ENCODE data around the gene SIN3A.
A peak's percentile ranks its signal among the peaks of the same experiment; 100 is the strongest.
"Not testable (repeated sequence)": the region's sequence is repeated elsewhere in the genome, so short reads cannot be mapped to it uniquely, and the experiment has no call there.

SIN3A gene

GRCh38 chr15:75383986-75384385, 67.5 kb downstream of the SIN3A start:
- not testable (repeated sequence) for DNase-seq (ENCODE audit: low read depth in 3 of 3, low spot score in 1 of 3)

DNA sequence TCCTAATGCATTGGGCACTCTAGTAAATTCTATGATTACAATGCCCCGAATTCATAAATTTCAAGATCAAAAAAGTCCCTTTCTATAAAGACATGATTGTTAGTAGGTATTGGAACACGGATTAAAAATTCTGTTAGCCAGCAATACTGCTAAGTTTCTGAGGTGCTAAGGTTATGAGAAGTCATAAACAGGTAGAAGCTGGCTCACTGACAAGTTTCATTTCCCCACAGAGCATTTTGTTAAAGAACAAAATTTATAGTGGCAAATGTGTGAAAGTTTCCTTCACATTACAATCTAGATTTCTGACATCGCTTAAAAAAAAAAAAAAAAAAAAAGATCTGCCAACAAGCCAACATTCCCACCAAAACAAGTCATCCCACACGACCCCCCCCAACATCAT, 70.7 kb downstream of the SIN3A start:
- no peak for DNase-seq (ENCODE audit: low read depth in 3 of 3, low spot score in 1 of 3)

GRCh38 chr15:75371901-75372688, 79.4 kb downstream of the SIN3A start:
- DNase-seq (ENCODE audit: low read depth in 3 of 3, low spot score in 1 of 3) = no peak

DNA sequence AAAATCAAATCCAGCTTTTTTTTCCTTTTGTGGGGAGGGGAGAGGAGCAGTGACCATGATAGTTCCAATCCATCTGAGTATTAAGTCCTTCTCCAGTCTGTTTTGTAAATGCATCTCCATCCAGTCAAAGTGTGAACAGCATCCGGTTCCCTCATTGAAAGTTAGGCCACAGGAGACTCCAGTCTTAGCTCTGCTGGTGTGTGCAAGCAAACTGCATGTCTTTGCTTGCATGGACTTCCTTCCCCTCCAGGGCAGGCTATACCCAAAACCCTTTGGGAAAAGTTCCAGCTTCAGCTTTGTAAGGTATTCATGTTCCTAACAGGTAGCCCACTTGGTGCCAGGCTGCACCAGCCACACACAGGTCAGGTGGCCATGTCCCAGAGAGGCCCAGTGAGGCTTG, 80.0 kb downstream of the SIN3A start:
- no peak for DNase-seq (ENCODE audit: low read depth in 3 of 3, low spot score in 1 of 3)

DNA sequence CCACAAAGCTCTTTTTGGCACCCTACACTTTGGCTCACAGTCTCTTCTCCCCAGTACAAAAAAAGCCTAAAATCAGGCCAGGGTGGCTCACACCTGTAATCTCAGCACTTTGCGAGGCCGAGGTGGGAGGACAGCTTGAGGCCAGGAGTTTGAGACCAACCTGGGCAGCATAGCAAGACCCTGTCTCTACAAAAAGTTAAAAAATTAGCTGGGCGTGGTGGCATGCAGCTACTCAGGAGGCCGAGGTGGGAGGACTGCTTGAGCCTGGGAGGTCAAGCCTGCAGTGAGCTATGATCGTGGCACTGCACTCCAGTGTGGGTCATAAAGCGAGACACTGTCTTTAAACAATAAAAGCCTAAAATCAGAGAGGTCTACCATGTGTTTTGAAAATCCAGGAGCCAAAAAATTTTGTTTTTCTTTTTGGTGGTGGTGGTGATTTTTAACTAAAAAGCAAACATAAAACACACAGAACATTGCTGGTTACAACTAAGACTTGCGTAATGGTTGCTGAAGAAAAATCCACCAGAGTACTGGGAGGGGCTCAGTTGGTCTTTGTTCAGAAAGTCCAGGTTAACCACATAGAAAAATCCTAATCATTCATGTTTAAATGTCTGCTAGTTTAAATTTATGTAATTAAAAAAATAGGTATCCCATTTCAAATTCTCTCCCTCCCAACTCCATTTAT, 81.5 kb downstream of the SIN3A start:
- DNase-seq (ENCODE audit: low read depth in 3 of 3, low spot score in 1 of 3) = no peak

DNA sequence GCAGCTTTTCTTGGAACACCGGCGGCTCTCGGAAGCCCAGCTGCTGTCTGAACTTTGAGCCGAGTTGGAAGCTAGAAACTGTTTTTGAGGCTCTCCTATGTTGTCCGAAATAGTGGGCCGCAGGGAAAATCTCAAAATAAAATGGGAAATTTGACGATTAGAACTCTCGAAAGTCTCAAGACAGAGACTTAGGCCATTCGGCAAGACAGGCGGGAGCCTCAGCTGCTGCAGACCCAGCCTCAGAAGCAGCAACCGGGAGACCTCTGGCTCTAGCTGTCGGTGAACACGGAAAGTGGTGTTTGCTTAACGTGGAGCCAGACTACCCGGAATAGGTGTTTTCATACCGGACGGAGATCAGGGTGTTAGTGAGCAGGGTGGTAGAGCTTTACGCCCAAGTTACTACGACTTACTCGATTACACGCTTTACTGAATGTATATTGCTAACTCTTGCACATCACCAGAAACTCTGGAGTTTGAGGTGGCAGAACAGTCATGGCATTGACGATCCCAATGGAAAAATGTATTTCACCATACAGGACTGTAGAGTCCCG, 82.7 kb downstream of the SIN3A start:
- DNase-seq (ENCODE audit: low read depth in 3 of 3, low spot score in 1 of 3) = no peak

DNA sequence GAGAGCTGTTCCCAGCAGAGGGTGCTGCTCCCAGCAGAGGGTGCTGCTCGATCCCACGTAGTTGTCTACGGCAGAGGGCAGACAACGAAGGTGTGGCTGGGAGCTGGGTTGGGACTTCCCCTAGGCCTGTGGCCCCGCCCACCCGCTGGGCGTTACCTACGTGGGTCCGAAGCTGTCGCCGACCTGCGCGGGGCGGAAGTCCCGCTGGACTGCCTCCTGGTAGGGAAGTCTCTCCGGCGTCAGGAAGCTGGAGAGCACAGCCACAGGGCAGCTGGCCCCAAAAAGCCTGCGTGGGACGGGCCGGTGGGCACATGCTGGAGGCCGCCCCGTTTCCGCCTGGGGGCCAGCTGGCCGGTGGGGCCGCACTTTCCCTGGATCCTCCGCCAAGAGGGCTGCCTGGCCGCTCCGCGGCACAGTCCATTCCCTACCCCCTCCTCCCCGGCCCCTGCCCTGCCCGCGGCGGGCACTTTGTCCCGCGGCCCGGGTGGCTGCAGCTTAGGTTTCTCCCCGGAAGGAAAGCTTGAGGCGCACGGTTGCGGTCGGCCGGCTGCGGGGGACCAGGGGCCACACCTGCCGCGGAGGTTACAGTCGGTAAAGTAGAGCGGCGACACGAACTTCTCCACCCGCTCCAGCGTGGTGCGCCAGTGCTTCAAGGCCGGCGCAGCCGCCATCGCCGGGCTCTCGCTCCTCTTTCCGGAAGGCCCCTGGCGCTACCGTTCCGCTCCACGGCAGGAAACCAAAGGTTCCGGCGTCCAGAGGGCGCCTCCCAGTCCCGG, 83.4 kb downstream of the SIN3A start, which contains the start of gene MAN2C1:
TSS of gene MAN2C1 (minus strand) at position 695 of the 776 bp plus-strand sequence. CDS start at position 671, 24 bp downstream.
- DNase-seq (ENCODE audit: low read depth in 3 of 3, low spot score in 1 of 3) = peak; percentile 74 to 91 (median 83)

DNA sequence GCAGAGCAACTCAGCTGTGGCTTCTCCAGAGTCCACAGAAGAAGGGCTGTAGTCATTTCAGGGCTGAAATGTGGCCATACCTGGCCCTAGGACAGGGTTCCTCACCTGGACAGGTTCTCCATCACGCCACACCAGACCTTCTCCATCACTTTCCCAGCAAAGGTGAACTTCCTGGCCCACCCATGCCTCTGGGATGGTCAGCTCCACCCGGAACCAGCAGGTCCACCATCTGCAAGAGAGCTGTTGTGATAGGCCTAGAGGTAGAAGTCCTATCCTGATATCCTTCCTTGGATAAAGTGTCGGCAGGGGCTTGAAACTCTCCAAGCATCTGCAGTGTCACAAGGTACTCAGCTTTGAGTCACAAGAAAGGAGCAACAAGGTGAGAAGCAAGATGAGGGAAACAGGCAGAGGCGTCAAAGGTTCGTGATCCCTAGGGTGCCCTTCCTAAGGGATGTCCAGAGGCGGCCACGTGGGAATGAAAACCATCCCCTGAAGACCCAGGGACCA, 84.0 kb downstream of the SIN3A start:
- no peak for DNase-seq (ENCODE audit: low read depth in 3 of 3, low spot score in 1 of 3)

DNA sequence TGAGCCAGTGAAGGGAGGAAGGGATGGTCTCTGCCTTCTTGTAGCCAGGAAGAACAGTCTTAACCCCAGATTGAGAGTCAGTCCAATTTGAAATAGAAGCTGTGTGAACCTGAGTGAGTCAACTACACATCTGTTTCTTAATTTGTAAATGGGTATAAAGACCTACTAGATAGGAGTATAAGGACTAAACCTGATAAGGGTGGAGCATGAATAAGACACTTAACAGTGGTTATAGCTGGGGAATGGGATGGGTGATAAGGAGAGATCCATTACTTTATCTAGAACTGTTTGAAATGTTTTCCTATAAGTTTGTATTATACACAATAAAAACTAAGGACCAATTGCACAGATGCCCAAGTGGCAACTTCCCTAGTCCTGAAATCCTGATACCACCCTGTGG, 84.5 kb downstream of the SIN3A start:
- no peak for DNase-seq (ENCODE audit: low read depth in 3 of 3, low spot score in 1 of 3)

DNA sequence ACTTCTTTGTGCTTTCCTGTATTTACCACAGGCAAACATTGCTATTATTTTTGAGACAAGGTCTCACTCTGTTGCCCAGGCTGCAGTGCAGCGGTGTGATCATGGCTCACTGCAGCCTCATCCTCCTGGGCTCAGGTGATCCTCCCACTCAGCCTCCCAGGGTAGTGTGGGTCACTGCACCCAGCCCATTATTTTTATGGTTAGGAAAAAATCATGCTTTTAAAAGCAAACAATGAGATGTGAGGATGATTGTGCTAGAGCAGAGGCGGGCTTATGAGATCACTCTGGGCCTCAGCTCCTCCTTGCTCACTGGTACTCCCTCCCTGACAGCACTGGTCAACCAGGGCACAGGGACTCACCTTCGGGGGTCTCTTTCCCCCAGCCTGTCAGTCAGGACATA, 85.3 kb downstream of the SIN3A start:
- no peak for DNase-seq (ENCODE audit: low read depth in 3 of 3, low spot score in 1 of 3)

DNA sequence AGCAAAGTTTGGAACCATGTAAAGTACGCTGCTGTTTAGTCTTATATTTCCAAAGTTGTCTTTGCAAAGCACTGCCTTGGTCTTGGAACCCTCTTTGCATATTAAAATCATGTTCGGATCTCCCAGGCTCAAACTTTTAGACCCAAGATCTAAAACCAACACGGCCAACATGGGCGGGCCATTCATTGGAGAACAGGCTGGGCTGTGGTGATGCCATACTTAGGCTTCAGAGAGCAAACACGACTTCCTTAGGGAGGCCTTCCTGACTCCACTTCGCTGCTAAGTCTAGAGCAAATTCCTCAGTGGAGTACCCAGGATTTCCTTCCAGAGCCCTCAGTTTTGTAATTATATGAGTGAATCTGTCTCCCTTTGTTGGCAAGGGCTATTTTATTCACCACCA, 86.6 kb downstream of the SIN3A start:
- no peak for DNase-seq (ENCODE audit: low read depth in 3 of 3, low spot score in 1 of 3)

DNA sequence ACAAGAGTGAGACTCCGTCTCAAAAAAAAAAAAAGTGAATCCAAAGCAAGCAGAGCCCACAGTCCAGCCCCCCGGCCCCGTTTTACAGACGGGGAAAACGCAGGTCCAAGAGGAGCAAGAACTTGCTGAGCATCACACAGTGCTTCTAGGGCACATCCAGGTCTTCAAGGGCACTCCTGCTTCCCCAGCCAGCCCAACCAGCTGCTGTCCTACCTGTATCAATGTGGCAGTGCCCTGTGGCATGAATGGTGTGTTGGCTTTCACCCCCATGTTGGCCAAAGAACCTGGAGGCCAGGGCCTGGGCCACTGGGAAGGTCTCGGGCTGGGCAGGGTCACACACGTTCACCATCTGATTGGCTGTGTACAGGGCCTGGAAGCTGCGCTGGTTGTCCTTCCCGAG, 87.7 kb downstream of the SIN3A start:
- DNase-seq (ENCODE audit: low read depth in 3 of 3, low spot score in 1 of 3) = no peak

- no peak for DNase-seq (ENCODE audit: low read depth in 3 of 3, low spot score in 1 of 3)
Measured at GRCh38 chr15:75362642-75363249, 88.7 kb downstream of the SIN3A start.

DNA sequence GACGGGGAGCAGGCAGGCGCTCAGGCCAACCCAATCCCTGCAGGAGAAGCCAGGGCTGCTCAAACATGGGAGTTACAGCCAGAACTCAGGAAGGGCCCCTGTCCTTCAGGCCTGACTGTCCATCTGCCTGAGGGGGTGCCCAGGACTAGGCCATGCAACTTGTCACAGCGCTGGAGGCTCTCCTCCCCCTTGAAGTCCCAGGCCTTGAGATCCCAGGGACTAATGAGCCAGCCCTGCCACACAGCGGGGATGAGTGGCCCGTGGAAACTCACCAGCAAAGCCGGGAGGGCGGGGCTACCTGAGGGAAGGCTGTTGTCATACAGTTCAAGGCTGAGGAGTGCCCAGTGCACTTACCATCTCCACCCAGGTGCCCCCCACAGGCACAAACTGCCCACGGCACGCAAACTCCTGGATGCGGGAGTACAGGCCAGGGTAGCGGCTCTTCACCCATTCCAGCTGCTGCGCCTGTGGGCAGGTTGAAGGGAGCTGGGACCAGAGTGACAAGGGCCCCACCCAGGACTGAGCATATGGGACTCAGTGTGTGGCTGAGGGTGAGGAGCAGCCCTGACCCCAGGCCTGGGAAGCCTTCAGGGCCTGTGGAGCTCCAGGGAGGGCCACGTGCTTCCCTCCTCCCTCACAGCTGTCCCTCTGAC, 89.4 kb downstream of the SIN3A start:
- DNase-seq (ENCODE audit: low read depth in 3 of 3, low spot score in 1 of 3) = no peak

- DNase-seq (ENCODE audit: low read depth in 3 of 3, low spot score in 1 of 3) = no peak
Measured at GRCh38 chr15:75361361-75361988, 90.0 kb downstream of the SIN3A start.

GRCh38 chr15:75360856-75361255, 90.6 kb downstream of the SIN3A start:
- DNase-seq (ENCODE audit: low read depth in 3 of 3, low spot score in 1 of 3) = no peak

GRCh38 chr15:75360391-75360790, 91.1 kb downstream of the SIN3A start:
- no peak for DNase-seq (ENCODE audit: low read depth in 3 of 3, low spot score in 1 of 3)

- DNase-seq (ENCODE audit: low read depth in 3 of 3, low spot score in 1 of 3) = no peak
Measured at GRCh38 chr15:75359537-75360250, 91.8 kb downstream of the SIN3A start.

Data from stimulated activated CD4-positive, alpha-beta T cell treated with anti-CD3 and anti-CD28 coated beads, TNF-alpha, amount 100 ng/mL, for 1 hour (primary cell).